G401.6 (cell line): ENCODE results near the gene KIDINS220.
A peak's percentile ranks its signal among the peaks of the same experiment; 100 is the strongest.
"Not testable (repeated sequence)": the region's sequence is repeated elsewhere in the genome, so short reads cannot be mapped to it uniquely, and the experiment has no call there.

Source experiments
- FAIRE-seq: peaks from 2 replicates; lab custom pipeline; 2012; peaks lifted over from hg19 to GRCh38; lab: Jason Lieb, UNC

Gene KIDINS220

DNA sequence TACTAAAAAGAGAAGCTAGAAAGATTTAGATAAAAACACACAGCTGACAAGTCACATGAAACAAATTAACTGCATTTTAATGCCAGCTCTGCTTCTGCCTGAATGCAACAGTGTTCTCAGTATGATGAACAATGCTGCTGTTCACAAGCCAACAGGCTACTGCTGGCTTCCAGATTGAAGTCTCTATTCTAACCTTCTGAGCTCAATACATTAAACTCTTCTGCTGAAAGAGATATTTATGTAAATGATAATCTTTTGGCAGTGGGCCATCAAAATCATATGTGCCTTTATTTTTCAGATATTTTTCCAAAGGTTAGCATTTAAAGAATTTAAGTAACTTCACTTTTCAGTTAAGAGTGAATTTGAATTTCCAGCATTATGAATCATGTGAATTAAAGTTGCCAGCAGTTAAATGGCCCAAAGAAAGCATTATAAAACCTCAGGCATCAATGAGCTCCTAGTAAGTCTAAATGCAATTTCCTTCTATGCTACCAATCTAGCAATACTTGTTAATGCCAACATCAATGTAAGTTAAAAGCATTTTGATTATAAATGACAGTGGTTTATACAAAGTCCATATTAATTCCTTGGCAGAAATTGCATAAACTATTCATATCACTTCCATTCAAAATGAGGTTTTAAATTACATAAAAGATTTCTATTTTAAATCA, 83.2 kb downstream of the KIDINS220 start:
- FAIRE-seq = peak; percentile 83

DNA sequence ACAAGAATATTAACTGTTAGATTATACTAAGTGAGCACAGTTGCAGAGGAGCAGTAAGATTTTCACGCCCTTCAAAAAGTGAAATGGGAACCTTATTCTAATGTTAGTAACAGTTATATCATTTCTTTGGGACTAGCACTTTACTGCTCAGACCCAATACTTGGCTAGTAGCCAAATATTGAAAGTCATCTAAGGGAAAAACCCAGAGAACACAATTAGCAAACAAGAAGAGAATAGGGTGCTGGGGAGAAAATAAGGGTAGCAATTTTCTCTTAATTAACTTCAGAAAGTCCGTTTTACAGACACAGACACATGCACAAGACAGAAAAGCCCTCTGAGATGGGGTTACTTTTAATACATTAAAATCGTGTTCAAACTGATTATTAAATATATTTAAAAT, 83.8 kb downstream of the KIDINS220 start:
- FAIRE-seq = no peak

DNA sequence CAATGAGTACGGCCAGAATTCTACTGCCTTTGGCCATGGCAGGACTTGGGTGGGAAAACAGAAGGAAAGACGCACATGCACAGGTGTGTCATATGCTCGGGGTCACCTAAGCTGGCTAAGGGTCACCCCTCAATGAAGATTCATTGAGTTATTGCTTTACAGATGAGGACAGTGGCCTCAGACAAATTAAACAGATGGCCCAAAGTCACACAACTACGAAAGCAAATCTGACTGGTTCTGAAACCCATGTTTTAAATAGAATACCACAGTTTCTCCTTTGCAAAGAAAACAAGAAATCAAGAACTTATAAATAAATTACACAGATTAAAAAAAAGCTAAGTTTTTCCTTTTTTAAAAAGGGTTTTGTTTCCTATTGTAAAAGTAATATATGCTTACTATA, 85.0 kb downstream of the KIDINS220 start:
- FAIRE-seq = peak; percentile 67

DNA sequence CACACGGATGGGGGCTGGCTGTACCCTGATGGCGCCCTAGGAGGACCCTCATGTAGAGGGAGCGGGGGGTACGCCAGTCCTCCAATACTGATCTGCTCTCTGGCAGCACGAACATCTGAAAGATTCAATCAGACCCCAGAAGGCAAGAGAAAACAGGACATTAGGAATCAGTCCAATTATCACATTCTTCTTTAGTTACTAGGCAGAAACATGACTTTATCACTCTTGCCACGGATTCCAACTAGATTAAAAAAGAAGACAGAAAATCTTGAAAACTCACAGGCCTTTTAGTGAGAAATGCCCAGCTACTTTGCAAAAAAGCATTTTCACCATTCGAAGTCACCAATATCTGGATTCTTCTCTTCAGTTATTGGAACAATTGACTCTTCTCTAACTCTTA, 87.2 kb downstream of the KIDINS220 start:
- no peak for FAIRE-seq

DNA sequence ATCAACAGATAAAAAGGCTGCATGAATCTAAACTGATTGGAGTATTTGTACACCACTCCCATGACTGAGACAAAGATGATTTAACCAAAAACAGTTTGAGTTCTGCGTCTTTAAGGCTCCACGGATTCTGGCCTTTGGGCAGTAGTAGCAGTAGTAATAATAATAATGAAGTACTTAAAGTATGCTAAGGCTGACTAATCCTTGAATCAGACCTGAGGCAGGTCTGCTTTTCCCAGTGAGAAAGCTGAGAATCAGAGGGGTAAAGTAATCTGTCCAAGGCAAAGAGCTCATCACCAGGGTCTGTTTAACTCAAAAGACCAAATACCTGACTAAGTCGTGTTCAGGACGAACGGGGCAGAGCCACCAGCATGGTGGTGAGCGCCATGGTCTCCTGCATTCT, 94.2 kb downstream of the KIDINS220 start:
- FAIRE-seq = no peak

GRCh38 chr2:8740136-8740535, 97.3 kb downstream of the KIDINS220 start:
- FAIRE-seq = peak; percentile 71

GRCh38 chr2:8737571-8738175, 99.7 kb downstream of the KIDINS220 start:
- FAIRE-seq = no peak

- no peak for FAIRE-seq
Measured at GRCh38 chr2:8732601-8733000, 104.8 kb downstream of the KIDINS220 start.

GRCh38 chr2:8729939-8730338, 107.5 kb downstream of the KIDINS220 start:
- no peak for FAIRE-seq

- FAIRE-seq = not testable (repeated sequence)
Measured at GRCh38 chr2:8729101-8729500, 108.3 kb downstream of the KIDINS220 start.

GRCh38 chr2:8728305-8729015, 109.0 kb downstream of the KIDINS220 start:
- FAIRE-seq = no peak

- no peak for FAIRE-seq
Measured at GRCh38 chr2:8725838-8726237, 111.6 kb downstream of the KIDINS220 start.

DNA sequence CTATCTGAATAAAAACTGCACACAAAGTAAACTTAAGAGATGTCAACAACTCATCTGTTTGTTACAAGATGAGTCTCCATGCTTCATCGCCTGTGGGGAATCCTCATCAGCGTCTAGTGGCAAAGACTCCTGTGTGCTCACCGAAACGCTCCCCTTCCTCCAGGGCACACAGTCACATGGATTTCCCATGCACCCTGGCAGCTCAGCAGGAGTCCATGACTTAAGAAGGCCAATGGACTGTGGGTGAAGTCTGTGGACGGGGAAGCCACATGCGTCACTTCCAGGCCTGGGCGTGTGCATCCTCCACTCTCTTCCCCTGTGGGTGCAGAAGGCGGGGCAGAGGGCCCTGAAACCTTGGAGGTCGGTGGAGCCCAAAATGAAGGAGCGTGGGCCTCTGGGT, 114.4 kb downstream of the KIDINS220 start:
- FAIRE-seq = no peak

GRCh38 chr2:8721410-8721809, 116.0 kb downstream of the KIDINS220 start:
- no peak for FAIRE-seq

DNA sequence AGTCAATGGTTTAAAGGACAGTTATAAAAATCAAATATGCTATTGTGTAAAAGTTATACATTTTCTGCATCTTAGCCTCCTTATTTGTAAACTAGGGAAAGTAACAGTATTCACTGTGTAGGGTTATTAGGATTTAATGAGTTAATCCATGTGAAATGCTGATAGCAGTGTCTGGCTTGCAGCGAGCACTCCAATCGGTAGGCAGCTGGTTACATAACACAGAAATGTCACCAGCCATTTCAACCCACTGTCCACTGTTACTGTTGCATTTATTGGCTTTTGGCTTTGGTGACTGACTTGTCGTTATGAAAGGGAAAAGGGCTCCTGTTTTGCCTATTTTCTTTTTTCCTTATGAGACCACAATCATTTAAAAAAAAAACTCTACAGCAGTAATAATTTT, 116.7 kb downstream of the KIDINS220 start:
- peak; percentile 6 for FAIRE-seq

DNA sequence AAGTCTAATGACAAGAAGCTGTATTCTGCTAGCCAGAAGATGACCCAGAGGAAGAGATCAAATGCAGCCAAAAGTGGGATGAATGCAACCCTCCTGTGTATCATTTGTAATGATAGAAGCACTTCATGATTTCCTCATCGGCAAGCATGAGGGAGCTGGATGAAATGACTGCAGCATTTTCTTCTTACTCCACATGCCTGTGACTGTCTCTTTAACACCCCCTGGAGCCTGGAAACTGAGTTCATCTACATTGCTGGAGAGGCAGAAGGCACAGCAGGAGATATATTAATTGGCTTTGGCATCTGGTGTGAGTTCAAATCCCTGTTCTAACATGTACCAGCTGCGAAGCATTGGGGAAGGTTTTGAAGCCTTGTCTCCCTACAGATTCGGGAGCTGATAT, 117.9 kb downstream of the KIDINS220 start:
- FAIRE-seq = peak; percentile 42

DNA sequence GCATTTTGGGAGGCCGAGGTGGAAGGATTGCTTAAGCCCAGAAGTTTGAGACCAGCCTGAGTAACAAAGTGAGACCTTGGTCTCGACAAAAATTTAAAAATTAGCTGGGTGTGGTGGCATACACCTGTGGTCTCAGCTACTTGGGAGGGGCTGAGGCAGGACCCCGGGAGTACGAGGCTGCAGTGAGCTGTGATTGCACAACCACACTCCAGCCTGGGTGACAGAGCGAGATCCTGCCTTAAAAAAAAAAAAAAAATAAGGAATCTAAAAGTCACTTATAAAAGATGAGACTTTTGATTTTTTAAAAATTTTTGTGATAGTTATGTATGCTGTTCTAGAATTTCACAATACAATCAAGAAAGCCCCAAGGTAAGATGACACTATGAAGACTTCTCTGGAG, 122.4 kb downstream of the KIDINS220 start:
- no peak for FAIRE-seq

GRCh38 chr2:8714283-8714682, 123.1 kb downstream of the KIDINS220 start:
- FAIRE-seq = no peak

DNA sequence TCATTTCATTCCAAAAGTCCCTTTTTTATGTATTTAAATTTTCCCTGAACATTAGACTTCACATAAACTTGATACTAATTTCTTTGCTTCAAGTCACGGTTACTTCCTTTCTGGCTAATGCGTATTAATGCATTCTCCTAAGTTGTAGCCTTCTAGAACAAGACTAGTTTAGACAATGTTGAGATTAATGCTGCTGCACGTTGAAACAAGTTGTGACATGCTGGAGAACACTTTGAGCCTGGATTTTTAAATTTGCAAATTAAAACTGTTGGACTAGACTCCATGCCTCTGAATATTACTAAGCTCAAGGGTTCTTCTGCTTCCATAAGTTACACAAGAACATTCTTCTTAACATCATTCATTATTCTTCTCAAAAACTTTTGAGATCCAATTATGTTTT, 126.5 kb downstream of the KIDINS220 start:
- FAIRE-seq = no peak

DNA sequence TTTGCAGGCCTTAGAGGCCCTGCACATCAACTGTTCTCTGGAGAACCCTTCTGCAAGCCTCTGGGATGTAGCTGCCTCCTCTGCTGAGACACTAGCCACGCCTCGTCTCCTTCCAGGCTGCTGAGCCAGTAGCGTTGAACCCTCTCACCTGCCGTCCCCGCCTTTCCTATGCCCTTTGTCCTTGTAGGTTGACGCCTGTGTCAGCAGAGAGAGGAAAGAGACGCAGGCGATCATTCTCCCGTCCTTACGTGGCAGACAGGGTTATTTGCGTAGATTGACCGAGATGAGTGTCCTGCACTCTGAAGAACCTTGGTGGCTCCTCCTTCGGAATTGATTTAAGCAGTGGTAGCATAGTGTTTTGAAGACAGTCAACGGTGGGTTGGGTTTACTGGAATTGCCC, 127.8 kb downstream of the KIDINS220 start:
- FAIRE-seq = no peak

DNA sequence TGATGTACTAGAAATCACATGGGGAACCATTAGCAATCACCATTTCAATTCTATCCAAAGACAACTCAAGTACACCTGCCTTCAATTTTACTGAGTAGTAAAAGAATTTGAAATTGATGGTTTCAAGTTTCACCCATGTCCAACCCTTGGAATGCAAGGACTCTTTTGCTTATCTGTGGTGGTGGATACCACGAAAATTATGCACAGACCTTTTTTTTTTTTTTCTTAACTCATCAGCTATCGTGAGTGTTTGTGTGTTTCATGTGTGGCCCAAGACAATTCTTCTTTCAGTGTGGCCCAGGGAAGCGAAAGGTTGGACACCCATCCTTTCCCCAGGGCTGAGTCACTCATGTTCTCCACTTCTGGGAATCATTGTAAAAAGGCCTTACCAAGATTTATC, 132.5 kb downstream of the KIDINS220 start:
- FAIRE-seq = no peak

- FAIRE-seq = no peak
Measured at GRCh38 chr2:8701681-8702379, 135.6 kb downstream of the KIDINS220 start.

- no peak for FAIRE-seq
Measured at GRCh38 chr2:8699839-8700238, 137.6 kb downstream of the KIDINS220 start.
